Measurements from ENCODE around the gene KRT26.

GRCh38 chr17:40772101-40772500 lies at the start of gene KRT26:
- TF ChIP-seq CTCF (IDR thresholded peaks at IDR 0.05) (no peak), POLR2A (IDR thresholded peaks at IDR 0.05) (no peak)
